HEK293 (cell line): ENCODE measurements around the gene CREB5.

Experiments used
- CTCF ChIA-PET: fragments of 350-600 bp; formaldehyde crosslinking; extraction: SDS; loops from one replicate; lab custom pipeline; 2021; ENCODE audit warnings: antibody characterized with exemption; lab: Yijun Ruan, JAX
- POLR2A ChIA-PET: fragments of 300-600 bp; formaldehyde crosslinking; extraction: SDS; loops from one replicate; lab custom pipeline; 2020; ENCODE audit warnings: antibody characterized with exemption, inconsistent platforms; lab: Yijun Ruan, JAX
- H3K27ac ChIP-seq: fragments of 200-500 bp; sonication (Bioruptor generic); 2 replicates; pipeline ENCODE4 v1.5.1; 2014; ENCODE audit warnings: low read depth, low read length, control low read depth, inconsistent platforms; ENCODE audit errors: extremely low read depth
- H3K36me3 ChIP-seq, 2 experiments: fragments of 200-500 bp in 1 of 2; sonication (Bioruptor generic) in 1 of 2; 1 replicate in 1 of 2; 2 replicates in 1 of 2; pipeline ENCODE4 v1.5.1; 2014 to 2017; ENCODE audit warnings: inconsistent platforms in 2 of 2, low read length in 2 of 2; ENCODE audit not compliant: control insufficient read depth in 2 of 2, insufficient read depth in 1 of 2
- H3K4me1 ChIP-seq: fragments of 200-500 bp; sonication (Bioruptor generic); 2 replicates; pipeline ENCODE4 v1.5.1; 2014; ENCODE audit warnings: mild to moderate bottlenecking, low read length, inconsistent platforms; ENCODE audit not compliant: control insufficient read depth, insufficient read depth
- H3K4me3 ChIP-seq: 2 replicates; pipeline ENCODE4 v1.5.1; 2011; ENCODE audit warnings: low read depth, mild to moderate bottlenecking, control low read depth, low read length, moderate library complexity
- H3K9me3 ChIP-seq: fragments of 200-500 bp; sonication (Bioruptor generic); 2 replicates; pipeline ENCODE4 v1.5.1; 2014; ENCODE audit warnings: low read depth, low read length, inconsistent platforms; ENCODE audit not compliant: control insufficient read depth, insufficient read depth
- EGR2 ChIP-seq: fragments of 450-650 bp; formaldehyde crosslinking; IDR thresholded peaks from 2 replicates; pipeline ENCODE4 v1.5.1; 2016; ENCODE audit warnings: low read depth, missing biosample characterization, missing genetic modification characterization
- PRDM1 ChIP-seq: fragments of 450-650 bp; formaldehyde crosslinking; IDR thresholded peaks from 2 replicates; pipeline ENCODE4; 2016; ENCODE audit warnings: missing biosample characterization, missing genetic modification characterization
- PRDM6 ChIP-seq: fragments of 450-650 bp; formaldehyde crosslinking; IDR thresholded peaks from 2 replicates; pipeline ENCODE4 v1.5.1; 2017; ENCODE audit warnings: missing biosample characterization, missing genetic modification characterization
- ZEB2 ChIP-seq: fragments of 450-650 bp; formaldehyde crosslinking; IDR thresholded peaks from 2 replicates; pipeline ENCODE4 v1.5.1; 2016; ENCODE audit warnings: missing biosample characterization, missing genetic modification characterization
- ZFHX2 ChIP-seq: fragments of 450-650 bp; formaldehyde crosslinking; conservative IDR thresholded peaks from 2 replicates; pipeline ENCODE4 v1.5.1; 2016; ENCODE audit warnings: missing biosample characterization, missing genetic modification characterization
- ZNF23 ChIP-seq: fragments of 450-650 bp; formaldehyde crosslinking; IDR thresholded peaks from 2 replicates; pipeline ENCODE4 v1.5.1; 2016; ENCODE audit warnings: missing biosample characterization, missing genetic modification characterization, borderline replicate concordance
- ZNF266 ChIP-seq: fragments of 450-650 bp; formaldehyde crosslinking; IDR thresholded peaks from 2 replicates; pipeline ENCODE4 v1.5.1; 2016; ENCODE audit warnings: missing biosample characterization, missing genetic modification characterization, low read depth
- ZNF416 ChIP-seq: fragments of 450-650 bp; formaldehyde crosslinking; IDR thresholded peaks from 2 replicates; pipeline ENCODE4 v1.5.1; 2016; ENCODE audit warnings: missing biosample characterization, missing genetic modification characterization
- ZNF501 ChIP-seq: fragments of 450-650 bp; formaldehyde crosslinking; IDR thresholded peaks from 2 replicates; pipeline ENCODE4 v1.5.1; 2016; ENCODE audit warnings: missing biosample characterization, missing genetic modification characterization
- ZNF558 ChIP-seq: fragments of 450-650 bp; formaldehyde crosslinking; IDR thresholded peaks from 2 replicates; pipeline ENCODE4 v1.5.1; 2016; ENCODE audit warnings: missing biosample characterization, missing genetic modification characterization
- ZNF623 ChIP-seq: fragments of 450-650 bp; formaldehyde crosslinking; IDR thresholded peaks from 2 replicates; pipeline ENCODE4 v1.5.1; 2016; ENCODE audit warnings: missing biosample characterization, missing genetic modification characterization
- ZNF626 ChIP-seq: fragments of 450-650 bp; sonication (Bioruptor Pico); formaldehyde crosslinking; IDR thresholded peaks from 2 replicates; pipeline ENCODE4 v1.5.1; 2018; ENCODE audit warnings: missing biosample characterization, missing genetic modification characterization, inconsistent platforms
- ZNF629 ChIP-seq: fragments of 450-650 bp; formaldehyde crosslinking; IDR thresholded peaks from 2 replicates; pipeline ENCODE4 v1.5.1; 2017; ENCODE audit warnings: missing biosample characterization, missing genetic modification characterization
- ZNF692 ChIP-seq: fragments of 450-650 bp; formaldehyde crosslinking; IDR thresholded peaks from 2 replicates; pipeline ENCODE4 v1.5.1; 2016; ENCODE audit warnings: missing biosample characterization, missing genetic modification characterization
- ZNF768 ChIP-seq: fragments of 450-650 bp; formaldehyde crosslinking; IDR thresholded peaks from 2 replicates; pipeline ENCODE4 v1.5.1; 2018; ENCODE audit warnings: missing biosample characterization, mild to moderate bottlenecking, missing genetic modification characterization
- ZNF776 ChIP-seq: fragments of 450-650 bp; formaldehyde crosslinking; IDR thresholded peaks from 2 replicates; pipeline ENCODE4 v1.5.0; 2017; ENCODE audit warnings: missing biosample characterization, missing genetic modification characterization, borderline replicate concordance
- ZSCAN30 ChIP-seq: fragments of 450-650 bp; IDR thresholded peaks from 2 replicates; pipeline ENCODE4 v1.5.1; 2018; ENCODE audit warnings: missing biosample characterization, mild to moderate bottlenecking, missing genetic modification characterization, moderate library complexity
- TF ChIP-seq, protein P1 (sequence below): fragments of 450-650 bp; formaldehyde crosslinking; IDR thresholded peaks from 2 replicates; pipeline ENCODE4 v1.5.1; 2016; ENCODE audit warnings: missing biosample characterization, missing genetic modification characterization

CREB5 gene

DNA sequence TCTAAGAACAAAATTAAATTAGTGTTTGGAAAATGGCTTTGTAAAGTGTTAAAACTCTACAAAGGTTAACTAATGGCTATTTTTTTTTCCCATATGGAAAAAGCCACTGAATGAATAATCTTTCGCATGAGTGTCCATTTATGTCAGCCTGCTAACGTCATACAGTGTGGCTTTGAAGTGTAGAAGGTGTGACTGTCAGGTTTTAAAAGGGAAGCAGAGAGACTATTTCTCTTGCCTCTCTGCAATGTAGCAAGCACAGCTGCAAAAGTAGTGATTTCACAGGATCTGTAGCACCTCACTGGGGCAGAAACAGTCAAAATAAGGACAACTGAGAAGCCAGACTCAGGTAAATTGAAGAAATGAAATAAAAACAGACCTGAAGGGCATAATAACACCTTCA, 53.4 kb downstream of the CREB5 start:
- Histone ChIP-seq H3K4me3 (no peak overlapping the region), H3K9me3 (no peaks in the 10 kb centered on the region), H3K4me1 (peaks cover 4% of the 10 kb centered on the region), H3K27ac (no peak overlapping the region), H3K36me3 (no peaks in the 10 kb centered on the region)
- CTCF ChIA-PET: interaction anchor here (0.7 kb wide), 1 partner anchor 76 kb away, joined by 3 read pairs; no protein-coding TSS in a partner anchor
- TF ChIP-seq ZSCAN30 (tag by site-specific recombination) (no peak), ZNF629 (tag by site-specific recombination) (peak; percentile 52; the same call in 1 of the 2 replicates), ZNF23 (no peak), ZNF623 (tag by site-specific recombination) (no peak), PRDM6 (tag by site-specific recombination) (0 out of 2 replicates have a peak, but pooled peaks have one; percentile 49)
- POLR2A ChIA-PET: interaction anchor here (1.6 kb wide), 1 partner anchor 56 kb away, joined by 3 read pairs; no protein-coding TSS in a partner anchor

- Histone ChIP-seq H3K4me3 (no peak overlapping the region), H3K4me1 (peaks cover 4% of the 10 kb centered on the region), H3K9me3 (no peaks in the 10 kb centered on the region), H3K27ac (no peak overlapping the region), H3K36me3 (no peaks in the 10 kb centered on the region)
- TF ChIP-seq ZNF416 (tag by site-specific recombination) (no peak), ZNF768 (no peak), ZNF626 (tag by site-specific recombination) (no peak), ZNF501 (tag by site-specific recombination) (no peak), ZFHX2 (tag by site-specific recombination) (peak; percentile 60), ZNF692 (tag by site-specific recombination) (no peak), ZNF266 (tag by site-specific recombination) (no peak), PRDM1 (tag by site-specific recombination) (0 out of 2 replicates have a peak, but pooled peaks have one; percentile 31), PRDM6 (tag by site-specific recombination) (peak; percentile 80), EGR2 (tag by site-specific recombination) (peak; percentile 13; the same call in 1 of the 2 replicates), ZEB2 (tag by site-specific recombination) (no peak), ZNF776 (no peak), ZNF558 (tag by site-specific recombination) (no peak)
- TF ChIP-seq, protein P1, sequence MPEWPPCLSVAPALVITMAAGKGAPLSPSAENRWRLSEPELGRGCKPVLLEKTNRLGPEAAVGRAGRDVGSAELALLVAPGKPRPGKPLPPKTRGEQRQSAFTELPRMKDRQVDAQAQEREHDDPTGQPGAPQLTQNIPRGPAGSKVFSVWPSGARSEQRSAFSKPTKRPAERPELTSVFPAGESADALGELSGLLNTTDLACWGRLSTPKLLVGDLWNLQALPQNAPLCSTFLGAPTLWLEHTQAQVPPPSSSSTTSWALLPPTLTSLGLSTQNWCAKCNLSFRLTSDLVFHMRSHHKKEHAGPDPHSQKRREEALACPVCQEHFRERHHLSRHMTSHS: no peak
- CTCF ChIA-PET: no interaction called here
- POLR2A ChIA-PET: interaction anchor here (1.6 kb wide), 1 partner anchor 57 kb away, joined by 3 read pairs; no protein-coding TSS in a partner anchor
Measured at GRCh38 chr7:28466341-28466740, 54.0 kb downstream of the CREB5 start.
